Measurements from ENCODE around the gene ETFDH.

DNA sequence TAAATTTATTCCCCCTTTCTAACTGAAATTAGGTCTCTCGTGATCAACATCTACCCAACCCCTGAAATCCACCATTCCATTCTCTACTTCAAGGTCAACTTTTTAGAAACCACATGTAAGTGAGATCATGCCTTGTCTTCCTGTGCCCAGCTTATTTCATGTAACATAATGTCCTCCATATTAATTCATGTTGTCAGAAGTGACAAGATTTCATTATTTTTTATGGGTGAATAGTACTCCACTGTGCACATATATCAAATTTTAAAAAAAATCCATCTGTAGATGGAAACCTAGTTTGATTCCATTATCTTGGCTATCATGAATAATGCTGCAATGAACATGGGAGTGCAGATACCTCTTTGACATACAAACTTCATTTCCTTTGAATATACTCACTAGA is 49.6 kb downstream of the ETFDH start:
- TF ChIP-seq PPARA (CRISPR knock-in tag; IDR thresholded peaks at IDR 0.05; ENCODE audit: borderline replicate concordance), result no peak
- TF ChIP-seq RARB (CRISPR knock-in tag; IDR thresholded peaks at IDR 0.05), result no peak
- TF ChIP-seq GLIS3 (CRISPR knock-in tag; IDR thresholded peaks at IDR 0.05), result no peak
- TF ChIP-seq, protein P1, sequence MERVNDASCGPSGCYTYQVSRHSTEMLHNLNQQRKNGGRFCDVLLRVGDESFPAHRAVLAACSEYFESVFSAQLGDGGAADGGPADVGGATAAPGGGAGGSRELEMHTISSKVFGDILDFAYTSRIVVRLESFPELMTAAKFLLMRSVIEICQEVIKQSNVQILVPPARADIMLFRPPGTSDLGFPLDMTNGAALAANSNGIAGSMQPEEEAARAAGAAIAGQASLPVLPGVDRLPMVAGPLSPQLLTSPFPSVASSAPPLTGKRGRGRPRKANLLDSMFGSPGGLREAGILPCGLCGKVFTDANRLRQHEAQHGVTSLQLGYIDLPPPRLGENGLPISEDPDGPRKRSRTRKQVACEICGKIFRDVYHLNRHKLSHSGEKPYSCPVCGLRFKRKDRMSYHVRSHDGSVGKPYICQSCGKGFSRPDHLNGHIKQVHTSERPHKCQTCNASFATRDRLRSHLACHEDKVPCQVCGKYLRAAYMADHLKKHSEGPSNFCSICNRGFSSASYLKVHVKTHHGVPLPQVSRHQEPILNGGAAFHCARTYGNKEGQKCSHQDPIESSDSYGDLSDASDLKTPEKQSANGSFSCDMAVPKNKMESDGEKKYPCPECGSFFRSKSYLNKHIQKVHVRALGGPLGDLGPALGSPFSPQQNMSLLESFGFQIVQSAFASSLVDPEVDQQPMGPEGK (CRISPR knock-in tag; IDR thresholded peaks at IDR 0.05; ENCODE audit: borderline replicate concordance), result no peak
- no peak for TF ChIP-seq ZNF70 (CRISPR knock-in tag; IDR thresholded peaks at IDR 0.05)
- TF ChIP-seq, protein P2, sequence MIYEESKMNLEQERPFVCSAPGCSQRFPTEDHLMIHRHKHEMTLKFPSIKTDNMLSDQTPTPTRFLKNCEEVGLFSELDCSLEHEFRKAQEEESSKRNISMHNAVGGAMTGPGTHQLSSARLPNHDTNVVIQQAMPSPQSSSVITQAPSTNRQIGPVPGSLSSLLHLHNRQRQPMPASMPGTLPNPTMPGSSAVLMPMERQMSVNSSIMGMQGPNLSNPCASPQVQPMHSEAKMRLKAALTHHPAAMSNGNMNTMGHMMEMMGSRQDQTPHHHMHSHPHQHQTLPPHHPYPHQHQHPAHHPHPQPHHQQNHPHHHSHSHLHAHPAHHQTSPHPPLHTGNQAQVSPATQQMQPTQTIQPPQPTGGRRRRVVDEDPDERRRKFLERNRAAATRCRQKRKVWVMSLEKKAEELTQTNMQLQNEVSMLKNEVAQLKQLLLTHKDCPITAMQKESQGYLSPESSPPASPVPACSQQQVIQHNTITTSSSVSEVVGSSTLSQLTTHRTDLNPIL (CRISPR knock-in tag; IDR thresholded peaks at IDR 0.05; ENCODE audit: low read depth), result no peak
- TF ChIP-seq, protein P3, sequence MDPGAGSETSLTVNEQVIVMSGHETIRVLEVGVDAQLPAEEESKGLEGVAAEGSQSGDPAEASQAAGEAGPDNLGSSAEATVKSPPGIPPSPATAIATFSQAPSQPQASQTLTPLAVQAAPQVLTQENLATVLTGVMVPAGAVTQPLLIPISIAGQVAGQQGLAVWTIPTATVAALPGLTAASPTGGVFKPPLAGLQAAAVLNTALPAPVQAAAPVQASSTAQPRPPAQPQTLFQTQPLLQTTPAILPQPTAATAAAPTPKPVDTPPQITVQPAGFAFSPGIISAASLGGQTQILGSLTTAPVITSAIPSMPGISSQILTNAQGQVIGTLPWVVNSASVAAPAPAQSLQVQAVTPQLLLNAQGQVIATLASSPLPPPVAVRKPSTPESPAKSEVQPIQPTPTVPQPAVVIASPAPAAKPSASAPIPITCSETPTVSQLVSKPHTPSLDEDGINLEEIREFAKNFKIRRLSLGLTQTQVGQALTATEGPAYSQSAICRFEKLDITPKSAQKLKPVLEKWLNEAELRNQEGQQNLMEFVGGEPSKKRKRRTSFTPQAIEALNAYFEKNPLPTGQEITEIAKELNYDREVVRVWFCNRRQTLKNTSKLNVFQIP (CRISPR knock-in tag; IDR thresholded peaks at IDR 0.05; ENCODE audit: borderline replicate concordance, low read depth), result no peak
- no peak for TF ChIP-seq ZNF8 (CRISPR knock-in tag; IDR thresholded peaks at IDR 0.05)
- TF ChIP-seq, protein P4, sequence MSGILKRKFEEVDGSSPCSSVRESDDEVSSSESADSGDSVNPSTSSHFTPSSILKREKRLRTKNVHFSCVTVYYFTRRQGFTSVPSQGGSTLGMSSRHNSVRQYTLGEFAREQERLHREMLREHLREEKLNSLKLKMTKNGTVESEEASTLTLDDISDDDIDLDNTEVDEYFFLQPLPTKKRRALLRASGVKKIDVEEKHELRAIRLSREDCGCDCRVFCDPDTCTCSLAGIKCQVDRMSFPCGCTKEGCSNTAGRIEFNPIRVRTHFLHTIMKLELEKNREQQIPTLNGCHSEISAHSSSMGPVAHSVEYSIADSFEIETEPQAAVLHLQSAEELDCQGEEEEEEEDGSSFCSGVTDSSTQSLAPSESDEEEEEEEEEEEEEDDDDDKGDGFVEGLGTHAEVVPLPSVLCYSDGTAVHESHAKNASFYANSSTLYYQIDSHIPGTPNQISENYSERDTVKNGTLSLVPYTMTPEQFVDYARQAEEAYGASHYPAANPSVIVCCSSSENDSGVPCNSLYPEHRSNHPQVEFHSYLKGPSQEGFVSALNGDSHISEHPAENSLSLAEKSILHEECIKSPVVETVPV (CRISPR knock-in tag; IDR thresholded peaks at IDR 0.05), result no peak
- no peak for TF ChIP-seq BACH2 (CRISPR knock-in tag; IDR thresholded peaks at IDR 0.05; ENCODE audit: borderline replicate concordance)
